DOHH2 (cell line): Measurements from ENCODE around the gene PIP4K2A.

Experiments
- H3F3A ChIP-seq: fragments of 200-600 bp; sonication (generic), shearing (Covaris generic); 2 replicates; pipeline ENCODE4 v1.6.0; 2016; ENCODE audit warnings: antibody characterized with exemption, mild to moderate bottlenecking; ENCODE audit not compliant: control insufficient read depth, insufficient read depth
- H3K27ac ChIP-seq: fragments of 200-600 bp; sonication (generic); 2 replicates; pipeline ENCODE4 v1.5.1; 2014; ENCODE audit warnings: low read depth, mild to moderate bottlenecking, low read length, moderate library complexity
- H3K27me3 ChIP-seq: fragments of 200-600 bp; sonication (generic); 2 replicates; pipeline ENCODE4 v1.6.1; 2014; ENCODE audit warnings: mild to moderate bottlenecking, low read length, mixed read lengths; ENCODE audit not compliant: control insufficient read depth
- H3K36me3 ChIP-seq: fragments of 200-600 bp; sonication (generic); 2 replicates; pipeline ENCODE4 v1.6.1; 2014; ENCODE audit warnings: mild to moderate bottlenecking, low read length, moderate library complexity, mixed read lengths; ENCODE audit not compliant: control insufficient read depth
- H3K4me1 ChIP-seq: fragments of 200-600 bp; sonication (generic); 2 replicates; pipeline ENCODE4 v1.6.1; 2014; ENCODE audit warnings: mild to moderate bottlenecking, low read length, mixed read lengths; ENCODE audit not compliant: control insufficient read depth
- H3K4me2 ChIP-seq: fragments of 200-600 bp; sonication (generic); 2 replicates; pipeline ENCODE4 v1.6.0; 2014; ENCODE audit warnings: mild to moderate bottlenecking, low read length, moderate library complexity
- H3K4me3 ChIP-seq: fragments of 200-600 bp; sonication (generic); 2 replicates; pipeline ENCODE4 v1.5.1; 2014; ENCODE audit warnings: mild to moderate bottlenecking, low read length, mixed read lengths
- H3K79me2 ChIP-seq: fragments of 200-600 bp; sonication (generic); 2 replicates; pipeline ENCODE4 v1.6.1; 2014; ENCODE audit warnings: mild to moderate bottlenecking, low read length, mixed read lengths; ENCODE audit not compliant: control insufficient read depth
- H3K9me2 ChIP-seq: fragments of 200-600 bp; sonication (generic); replicated peaks from 2 replicates; pipeline ENCODE4 v1.6.1; 2014; ENCODE audit warnings: mild to moderate bottlenecking, low read length, mixed read lengths; ENCODE audit not compliant: control insufficient read depth
- H3K9me3 ChIP-seq: fragments of 200-600 bp; sonication (generic); 2 replicates; pipeline ENCODE4 v1.6.1; 2014; ENCODE audit warnings: antibody characterized with exemption, low read length, mixed read lengths; ENCODE audit not compliant: control insufficient read depth, insufficient read depth
- H4K20me1 ChIP-seq: fragments of 200-600 bp; sonication (generic); 2 replicates; pipeline ENCODE4 v1.6.0; 2014; ENCODE audit warnings: low read depth, mild to moderate bottlenecking, antibody characterized with exemption, low read length, moderate library complexity; ENCODE audit not compliant: control insufficient read depth, insufficient read depth
- CTCF ChIP-seq: fragments of 200-600 bp; sonication (generic); IDR thresholded peaks from one replicate; pipeline ENCODE4 v1.5.1; 2014; ENCODE audit warnings: antibody characterized with exemption, mild to moderate bottlenecking, low read depth, low read length; ENCODE audit not compliant: poor library complexity, severe bottlenecking
- EZH2phosphoT487 ChIP-seq: fragments of 200-600 bp; sonication (generic); IDR thresholded peaks from 2 replicates; pipeline ENCODE4 v1.6.1; 2017; ENCODE audit warnings: borderline replicate concordance, mild to moderate bottlenecking, antibody characterized with exemption, low read length, moderate library complexity, mixed read lengths

PIP4K2A gene

GRCh38 chr10:22704471-22704911, 9.9 kb downstream of the PIP4K2A start:
- no peaks in the 10 kb centered on the region for H3K9me3 ChIP-seq
- H3K4me1 ChIP-seq = peaks cover 51% of the 10 kb centered on the region
- TF ChIP-seq CTCF (no peak), EZH2phosphoT487 (no peak)
- no peak overlapping the region for H3K4me3 ChIP-seq
- peak overlapping the region; percentile 12; the same call in 1 of the 2 replicates for H3K4me2 ChIP-seq
- no peaks in the 10 kb centered on the region for H3K9me2 ChIP-seq
- H3F3A ChIP-seq = no peaks in the 10 kb centered on the region; the same call in 1 of the 2 replicates
- H3K27ac ChIP-seq = no peak overlapping the region
- peaks cover 16% of the 10 kb centered on the region for H4K20me1 ChIP-seq
- 0 out of 2 replicates have a peak, but pooled peaks cover 2% of the 10 kb centered on the region for H3K36me3 ChIP-seq
- H3K27me3 ChIP-seq = no peaks in the 10 kb centered on the region
- peaks cover 99% of the 10 kb centered on the region for H3K79me2 ChIP-seq

- Histone ChIP-seq H3K9me3 (no peaks in the 10 kb centered on the region), H3K4me3 (no peak overlapping the region), H3K27ac (no peak overlapping the region), H3F3A (no peaks in the 10 kb centered on the region; the same call in 1 of the 2 replicates), H3K36me3 (0 out of 2 replicates have a peak, but pooled peaks cover 2% of the 10 kb centered on the region), H3K27me3 (no peaks in the 10 kb centered on the region), H4K20me1 (peaks cover 16% of the 10 kb centered on the region), H3K4me1 (peaks cover 51% of the 10 kb centered on the region), H3K9me2 (no peaks in the 10 kb centered on the region), H3K79me2 (peaks cover 99% of the 10 kb centered on the region), H3K4me2 (no peak overlapping the region)
- TF ChIP-seq CTCF (no peak), EZH2phosphoT487 (no peak)
Observed at GRCh38 chr10:22702348-22702747, 12.0 kb downstream of the PIP4K2A start.

GRCh38 chr10:22701132-22701826, 13.1 kb downstream of the PIP4K2A start:
- Histone ChIP-seq H3K79me2 (peaks cover 97% of the 10 kb centered on the region), H3K27me3 (no peaks in the 10 kb centered on the region), H3F3A (no peaks in the 10 kb centered on the region; the same call in 1 of the 2 replicates), H3K4me3 (no peak overlapping the region), H3K9me3 (no peaks in the 10 kb centered on the region), H3K9me2 (no peaks in the 10 kb centered on the region), H4K20me1 (peaks cover 16% of the 10 kb centered on the region), H3K36me3 (0 out of 2 replicates have a peak, but pooled peaks cover 2% of the 10 kb centered on the region), H3K4me1 (peaks cover 49% of the 10 kb centered on the region), H3K4me2 (0 out of 2 replicates have a peak overlapping the region, but pooled peaks have one; percentile 6), H3K27ac (no peak overlapping the region)
- TF ChIP-seq CTCF = no peak
- TF ChIP-seq EZH2phosphoT487 = no peak
